Stomach (tissue), 4 donors: Measurements from ENCODE around the gene WDR62.

Experiments
- CTCF ChIP-seq, 7 experiments: fragments of 450-650 bp in 4 of 7; fragments of 200-600 bp in 3 of 7; sonication (generic) in 3 of 7; IDR thresholded peaks; one replicate each; pipeline ENCODE4 v1.5.1; 2016 to 2019; ENCODE audit warnings: antibody characterized with exemption in 7 of 7, control low read depth in 2 of 7, mild to moderate bottlenecking in 1 of 7
- EP300 ChIP-seq: sonication (generic); formaldehyde crosslinking; IDR thresholded peaks from one replicate; pipeline ENCODE4 v1.6.1; 2017; ENCODE audit warnings: antibody characterized with exemption
- POLR2A ChIP-seq, 4 donors: fragments of 450-650 bp; IDR thresholded peaks; one replicate each; pipeline ENCODE4 v1.6.1; 2016; ENCODE audit warnings: antibody characterized with exemption in 4 of 4, control low read depth in 2 of 4, mild to moderate bottlenecking in 1 of 4, moderate library complexity in 1 of 4
- POLR2AphosphoS5 ChIP-seq, 3 donors: sonication (generic); formaldehyde crosslinking; IDR thresholded peaks; one replicate each; pipeline ENCODE4 v1.6.1; 2016; ENCODE audit warnings: antibody characterized with exemption in 3 of 3

DNA sequence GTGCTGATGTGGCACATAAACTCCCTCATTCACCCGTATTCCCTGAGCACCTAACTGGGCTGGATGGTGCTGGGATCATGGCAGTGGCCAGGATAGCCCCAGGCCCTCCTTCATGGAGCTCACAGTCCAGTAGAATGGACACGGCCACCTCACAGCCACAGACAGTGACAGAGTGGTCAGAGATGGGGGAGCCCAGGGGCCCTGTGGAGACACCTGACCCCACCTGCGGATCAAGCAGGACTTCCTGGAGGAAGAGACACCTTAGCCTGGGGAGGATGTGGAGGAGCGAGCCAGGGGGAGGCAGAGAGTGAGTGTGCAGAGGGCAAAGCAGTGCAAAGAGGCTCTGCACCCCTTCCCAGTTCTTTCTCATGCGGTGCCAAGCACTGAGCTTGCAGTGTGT, 35.1 kb downstream of the WDR62 start:
- no peak for TF ChIP-seq POLR2A (IDR thresholded peaks at IDR 0.05)
- TF ChIP-seq CTCF (IDR thresholded peaks at IDR 0.05) = no peak
- TF ChIP-seq POLR2AphosphoS5 (IDR thresholded peaks at IDR 0.05) = no peak
- TF ChIP-seq EP300 = no peak
